HG03103 (cell line): ENCODE measurements around the gene VAV3.

Source experiments
- ATAC-seq: cut with Tn5 transposase; IDR thresholded peaks from one replicate; pipeline ENCODE4 v1.9.1; 2021; ENCODE audit warnings: low read depth; ENCODE audit not compliant: unreplicated experiment

Gene VAV3

DNA sequence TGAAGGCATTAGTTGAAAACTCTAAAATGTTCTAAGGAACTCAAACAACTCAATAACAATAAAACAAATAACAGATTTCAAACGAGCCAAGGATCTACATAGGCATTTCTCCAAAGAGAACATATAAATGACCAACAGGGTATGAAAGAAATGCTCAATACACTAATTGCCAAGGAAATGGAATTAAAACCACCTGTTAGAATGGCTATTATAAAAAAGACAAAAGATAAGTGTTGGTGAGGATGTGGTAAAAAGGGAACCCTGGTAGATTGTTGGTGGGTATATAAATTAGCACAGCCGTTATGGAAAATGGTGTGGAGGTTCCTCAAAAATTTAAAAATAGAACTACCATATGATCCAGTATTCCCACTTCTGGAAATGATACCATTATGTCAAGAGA is 9.1 kb upstream of the VAV3 start:
- no peak for ATAC-seq

DNA sequence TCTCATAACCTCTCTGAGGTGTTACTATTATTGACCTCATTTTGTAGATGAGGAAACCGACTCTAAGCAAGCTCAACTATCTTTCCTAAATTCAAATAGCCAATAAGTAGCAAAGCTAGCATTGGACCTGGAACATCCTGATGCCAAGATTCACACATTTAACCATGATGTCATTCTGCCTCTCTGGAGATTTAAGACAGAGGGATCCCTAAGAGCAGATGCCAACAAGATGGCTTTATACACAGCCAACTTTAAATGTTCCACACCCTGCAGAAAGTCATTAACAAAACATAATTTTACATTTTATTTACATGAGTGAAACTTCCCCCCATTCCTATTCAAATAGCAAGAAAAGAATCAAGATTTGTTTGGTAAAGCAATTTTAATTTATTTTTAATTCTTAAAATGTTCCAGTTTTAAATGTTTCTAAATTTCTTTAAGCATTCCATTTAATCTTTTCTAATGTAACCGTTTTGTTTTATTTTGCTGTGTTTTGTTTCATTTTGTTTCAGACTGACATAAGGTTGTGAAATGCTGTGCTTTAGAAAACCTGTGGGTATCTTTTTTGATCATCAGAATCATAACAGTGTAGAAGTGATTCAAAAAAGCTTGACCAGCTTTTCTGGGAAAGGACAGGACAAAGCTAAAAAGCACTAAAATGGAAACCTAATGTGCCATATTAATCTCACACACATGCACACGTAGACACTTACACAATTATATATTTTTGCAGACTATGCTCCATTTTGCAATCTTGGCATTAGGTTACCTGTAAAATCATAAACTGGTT is 7.6 kb upstream of the VAV3 start:
- no peak for ATAC-seq

DNA sequence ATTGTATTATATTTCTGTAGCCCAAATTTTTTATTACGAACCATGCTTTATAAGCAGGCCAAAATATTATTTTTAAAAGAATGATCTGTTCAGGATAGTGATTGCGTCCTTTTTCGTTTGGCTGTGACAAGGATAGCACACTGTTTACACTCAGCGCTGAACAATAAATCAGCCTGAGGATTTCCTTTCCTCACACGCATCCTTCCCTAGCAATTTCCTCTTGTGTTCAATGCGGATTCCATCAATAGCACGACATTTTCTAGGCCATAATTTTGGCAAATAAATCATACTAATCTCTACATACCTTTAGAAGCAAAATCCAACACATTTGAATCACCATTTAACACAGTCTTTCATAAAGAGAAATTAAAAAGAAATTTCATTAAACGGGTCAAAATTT is 1.6 kb upstream of the VAV3 start:
- ATAC-seq, result no peak

DNA sequence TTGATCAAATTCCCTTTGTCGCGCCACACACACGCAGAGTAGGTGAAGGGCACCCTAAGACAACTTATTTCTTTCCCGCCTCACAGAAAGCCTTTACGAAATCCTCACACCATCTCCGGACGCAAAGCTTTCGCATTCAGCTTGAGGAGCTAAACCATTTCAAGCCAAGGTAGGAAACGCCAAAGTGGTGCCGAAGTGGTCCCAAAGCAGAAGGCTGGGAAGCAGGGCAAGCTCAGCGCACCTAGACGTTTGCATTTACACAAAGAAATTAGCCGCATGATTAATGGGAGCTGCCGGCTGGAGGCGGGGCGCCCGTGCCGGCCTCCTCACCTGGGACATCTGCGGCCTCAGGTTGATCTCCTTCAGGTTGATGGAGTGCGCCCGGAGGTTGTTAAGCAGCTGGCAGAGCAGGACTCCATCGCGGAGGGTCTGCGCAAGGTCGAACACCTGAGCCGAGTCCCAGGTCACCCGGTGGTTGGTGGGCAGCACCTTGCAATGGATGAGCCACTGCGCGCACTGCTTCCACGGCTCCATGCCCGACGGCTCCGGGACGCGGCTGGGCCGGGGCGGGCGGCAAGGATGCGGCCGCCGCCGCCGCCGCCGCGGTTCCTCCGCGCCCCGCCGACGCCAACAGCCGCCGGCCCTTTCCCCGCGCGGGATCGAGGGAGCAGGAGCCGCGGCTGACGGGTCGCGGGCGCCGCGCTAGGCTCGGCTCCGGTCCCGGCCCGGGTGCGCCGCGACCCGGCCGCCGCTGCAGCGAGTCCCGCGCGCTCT is 457 bp downstream of the VAV3 start:
- ATAC-seq, result no peak

DNA sequence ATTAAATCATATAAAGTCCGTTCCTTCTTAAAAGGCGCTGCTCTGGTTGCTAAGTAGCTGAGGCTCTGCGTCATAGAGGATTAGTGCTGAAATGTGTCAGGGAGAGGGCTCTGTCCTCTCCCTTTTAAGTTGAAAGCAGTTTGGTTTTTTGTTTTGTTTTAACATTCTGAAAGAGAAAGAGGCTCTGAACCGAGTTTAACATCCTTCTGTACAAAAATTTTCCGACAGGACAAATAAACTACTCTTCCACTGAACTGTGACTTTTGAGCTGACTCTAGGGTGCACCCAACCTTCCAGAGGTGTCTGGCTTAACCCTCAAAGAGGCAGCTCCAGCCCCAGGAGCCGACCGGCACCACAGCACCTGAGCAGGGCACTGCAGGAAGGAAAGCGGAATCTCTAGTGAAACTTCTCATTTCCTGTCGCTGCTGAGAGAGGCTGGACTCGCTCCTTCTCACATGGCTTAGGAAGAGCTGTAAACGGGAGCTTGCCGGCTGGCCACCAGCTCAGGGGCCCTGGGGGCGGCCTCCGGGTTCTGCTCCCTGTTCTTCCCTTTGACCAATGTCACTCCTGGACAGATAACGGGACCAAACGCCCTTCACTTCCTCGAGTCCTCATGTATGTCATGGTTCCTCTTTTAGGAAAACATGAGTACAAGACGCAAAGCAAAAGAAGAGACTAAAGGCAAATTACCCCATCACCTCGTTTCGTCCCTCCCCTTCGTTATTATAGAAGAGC is 1.2 kb downstream of the VAV3 start:
- peak; percentile 86 for ATAC-seq

DNA sequence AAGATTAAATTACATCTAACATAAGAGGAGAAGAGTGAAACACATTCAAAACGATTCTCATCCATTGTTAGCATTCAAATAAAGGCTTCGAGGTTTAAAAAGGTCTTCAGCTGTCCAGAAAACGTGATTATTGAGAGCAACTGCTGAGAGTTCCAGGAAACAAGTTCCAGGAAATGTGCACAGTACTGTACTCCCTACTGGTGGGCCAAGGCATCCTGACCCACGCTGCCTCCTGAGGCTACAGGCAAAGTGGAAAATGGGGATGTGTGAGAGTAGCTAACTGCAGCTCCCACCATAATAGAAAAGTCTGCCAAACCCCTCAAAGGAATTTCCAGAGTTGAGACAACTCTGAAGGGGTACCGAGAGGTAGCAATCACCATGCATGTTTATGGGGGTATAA is 2.0 kb downstream of the VAV3 start:
- no peak for ATAC-seq

DNA sequence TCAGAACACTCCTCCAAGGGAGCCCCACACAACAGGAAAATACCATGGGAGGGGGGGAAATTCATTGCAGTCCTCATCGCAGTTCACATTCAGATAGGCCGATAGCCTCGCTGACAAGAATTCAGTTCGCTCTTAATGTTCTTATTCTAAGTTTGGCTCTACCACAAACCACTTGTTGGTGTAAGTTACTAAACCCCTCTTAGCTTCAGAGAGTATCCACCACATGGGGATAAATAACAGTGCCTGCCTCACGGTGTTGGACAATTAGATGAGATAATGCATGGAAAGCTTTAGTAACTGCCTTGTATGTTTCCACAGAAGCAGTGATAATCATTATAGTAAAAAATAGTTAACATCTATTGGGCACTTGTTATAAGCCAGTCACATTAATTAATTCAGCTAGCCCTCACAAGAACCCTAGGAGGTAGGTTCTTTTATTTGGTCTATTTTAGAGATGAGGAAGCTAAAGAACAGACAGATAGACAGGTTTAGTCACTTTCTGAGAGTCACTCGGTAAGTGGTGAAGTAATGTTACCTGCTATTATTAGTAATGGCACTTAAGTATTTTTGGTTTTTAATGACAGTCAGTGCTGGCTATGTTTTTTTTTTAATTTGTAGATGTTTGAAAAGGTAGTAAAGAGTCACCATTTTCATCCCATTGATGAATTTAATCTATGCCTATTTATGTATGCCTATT is 10.1 kb downstream of the VAV3 start:
- no peak for ATAC-seq

DNA sequence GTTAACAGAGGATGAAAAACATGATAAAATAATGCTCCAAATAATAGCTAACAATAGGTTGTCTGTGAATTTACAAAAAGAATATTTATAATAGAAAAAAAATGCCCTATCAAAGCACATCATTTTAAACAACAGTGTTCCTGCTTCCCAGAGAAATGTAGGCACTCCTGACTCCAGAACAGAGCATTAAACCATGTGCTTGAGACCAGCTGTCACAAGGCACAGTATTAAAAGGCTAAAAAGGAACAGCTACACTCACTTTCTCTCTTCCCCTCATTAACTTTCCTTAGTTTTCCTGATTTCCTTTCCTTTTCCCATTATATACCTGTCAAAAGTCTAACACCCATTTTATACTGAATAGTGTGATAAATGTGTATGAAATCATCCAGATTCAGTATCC is 10.9 kb downstream of the VAV3 start:
- no peak for ATAC-seq

DNA sequence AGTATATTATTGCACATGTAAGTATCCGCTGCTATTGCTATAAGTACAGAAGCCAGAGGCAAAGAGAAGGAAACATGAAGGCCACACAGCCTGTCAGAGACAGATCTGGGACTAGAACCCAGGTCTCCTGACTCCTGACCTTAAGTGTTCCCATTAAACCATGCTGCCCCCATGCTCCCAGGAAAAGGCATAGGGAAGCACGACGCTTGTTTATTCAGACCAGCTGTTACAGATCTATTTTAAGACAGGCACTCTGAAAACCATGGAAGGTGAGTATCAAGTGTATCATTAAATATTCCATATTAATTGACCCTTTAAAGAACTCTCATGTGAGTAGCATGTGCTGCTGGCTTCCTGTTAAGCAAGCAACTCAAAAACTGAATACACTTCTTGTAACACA is 11.4 kb downstream of the VAV3 start:
- no peak for ATAC-seq

DNA sequence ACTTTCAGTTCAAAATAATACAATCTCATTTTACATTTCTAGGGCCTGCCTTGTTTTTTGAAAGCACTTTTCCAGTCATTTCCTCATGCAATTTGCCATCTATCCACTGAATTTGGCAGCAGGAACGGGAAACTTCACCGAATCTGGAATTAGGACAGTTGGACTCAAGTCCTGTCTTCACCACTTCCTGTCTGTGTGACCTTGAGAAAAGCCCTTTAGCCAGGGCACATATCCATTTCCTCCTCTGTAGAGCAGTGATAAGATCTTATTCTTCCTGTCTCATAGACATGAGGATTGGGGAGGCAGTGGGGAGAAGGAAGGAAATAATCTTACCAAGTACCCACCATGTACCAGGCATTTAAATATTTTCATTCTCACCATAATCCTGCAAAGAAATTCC is 12.0 kb downstream of the VAV3 start:
- ATAC-seq, result no peak

DNA sequence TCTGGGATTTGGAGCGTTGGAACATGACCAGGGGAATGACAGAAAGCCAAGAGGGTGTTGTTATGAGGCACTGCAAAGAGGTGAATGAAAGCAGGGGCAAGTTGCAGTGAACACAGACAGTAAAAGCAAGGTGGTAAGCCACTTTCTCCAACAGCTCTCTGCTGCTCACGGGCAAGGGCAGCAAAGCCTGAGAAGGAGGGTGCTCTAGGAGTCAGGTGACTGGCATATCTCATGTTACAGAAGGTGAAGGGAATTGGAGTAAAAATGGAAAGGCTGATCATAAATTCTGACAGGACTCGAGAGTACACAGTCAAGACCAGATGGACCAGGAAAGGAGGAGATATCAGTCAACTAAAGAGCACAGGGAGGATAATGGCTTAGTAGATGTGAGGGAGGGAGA is 14.5 kb downstream of the VAV3 start:
- ATAC-seq, result no peak

DNA sequence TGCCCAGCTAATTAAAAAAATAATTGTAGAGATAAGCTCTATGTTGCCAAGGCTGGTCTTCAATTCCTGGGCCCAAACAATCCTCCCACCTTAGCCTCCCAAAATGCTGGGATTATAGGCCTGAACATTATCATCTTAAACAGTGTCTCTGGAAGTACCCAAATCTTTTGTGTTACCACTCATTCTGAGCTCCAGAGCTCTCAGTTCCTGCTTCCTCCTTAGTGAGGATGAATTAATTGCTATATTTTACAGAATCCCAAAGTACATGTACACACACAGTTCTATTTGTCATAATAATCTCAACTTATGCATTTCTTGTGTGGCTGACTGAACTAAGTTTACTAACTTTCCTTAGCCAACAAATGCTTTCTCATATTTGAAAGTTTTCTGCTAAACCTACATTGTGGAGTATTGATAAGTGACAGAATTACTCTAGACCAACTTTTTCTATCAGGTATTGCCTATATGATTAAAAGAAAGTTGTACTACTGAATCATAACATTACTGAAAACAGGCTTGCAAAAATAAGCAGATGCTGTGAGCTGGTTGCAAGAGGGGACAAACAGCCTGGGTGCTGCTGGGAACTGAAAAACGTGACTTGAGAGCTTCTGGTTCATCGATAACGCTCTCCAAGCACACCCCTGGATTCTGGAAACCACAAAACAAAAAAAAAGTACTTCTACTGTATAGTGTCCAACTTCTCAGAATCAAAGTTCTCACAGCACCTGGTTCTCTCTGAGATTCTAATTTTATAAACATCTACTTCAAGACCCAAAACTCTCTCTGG is 15.3 kb downstream of the VAV3 start:
- ATAC-seq, result peak; percentile 85

DNA sequence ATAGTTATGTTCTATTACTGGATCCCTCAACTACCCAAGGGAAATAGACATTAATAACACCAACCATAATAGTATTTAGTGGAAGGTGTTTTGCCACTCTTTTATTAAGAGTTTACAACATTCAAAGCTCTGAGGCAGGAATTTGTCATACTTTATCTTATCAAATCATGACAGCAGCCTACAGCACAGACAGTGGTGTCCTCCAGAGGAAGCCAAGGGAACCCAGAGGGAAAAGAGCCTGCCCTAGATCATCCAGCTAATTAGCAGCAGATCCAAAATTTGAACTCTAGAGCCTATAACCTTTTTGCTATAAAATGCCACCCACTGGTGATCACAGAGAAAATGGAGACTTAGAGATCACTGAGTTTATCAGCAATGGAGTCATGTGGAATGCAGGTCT is 18.2 kb downstream of the VAV3 start:
- ATAC-seq, result no peak

DNA sequence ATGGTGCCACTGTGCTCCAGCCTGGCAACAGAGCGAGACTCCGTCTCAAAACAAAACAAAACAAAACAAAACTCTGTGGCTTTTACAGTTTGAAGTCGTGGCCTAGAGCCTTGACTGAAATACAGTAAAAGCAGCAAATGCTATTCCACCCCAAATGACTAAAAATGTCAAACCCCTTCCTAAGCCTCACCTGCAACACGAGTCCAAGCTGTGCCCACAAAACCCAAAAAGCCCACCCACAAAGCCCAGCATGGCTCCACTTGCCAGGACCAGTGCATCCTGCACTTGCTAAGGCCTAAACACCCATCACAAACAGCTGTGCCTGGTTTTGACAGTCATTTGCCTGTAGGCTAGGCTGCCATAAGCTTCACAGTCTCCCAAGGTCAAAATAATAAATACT is 21.3 kb downstream of the VAV3 start:
- ATAC-seq, result no peak

DNA sequence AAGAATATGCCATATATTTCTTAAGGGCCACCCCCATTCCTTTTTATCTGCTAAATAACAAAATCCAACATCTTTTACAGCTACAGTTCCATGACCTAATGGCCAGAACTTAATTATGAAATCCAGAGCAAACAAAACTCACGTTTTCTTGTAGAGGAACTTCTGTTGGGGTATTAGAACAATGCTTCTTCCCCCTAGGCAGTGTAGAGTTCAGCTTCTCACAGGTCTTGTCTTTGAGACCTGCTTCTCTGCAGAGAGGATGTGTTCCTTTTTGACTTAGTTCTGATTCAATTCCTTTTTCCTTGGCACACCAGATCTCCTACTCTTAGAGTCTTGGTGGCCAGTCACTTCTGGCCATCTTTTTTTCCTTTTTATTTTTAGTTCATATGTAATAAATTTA is 22.2 kb downstream of the VAV3 start:
- no peak for ATAC-seq

DNA sequence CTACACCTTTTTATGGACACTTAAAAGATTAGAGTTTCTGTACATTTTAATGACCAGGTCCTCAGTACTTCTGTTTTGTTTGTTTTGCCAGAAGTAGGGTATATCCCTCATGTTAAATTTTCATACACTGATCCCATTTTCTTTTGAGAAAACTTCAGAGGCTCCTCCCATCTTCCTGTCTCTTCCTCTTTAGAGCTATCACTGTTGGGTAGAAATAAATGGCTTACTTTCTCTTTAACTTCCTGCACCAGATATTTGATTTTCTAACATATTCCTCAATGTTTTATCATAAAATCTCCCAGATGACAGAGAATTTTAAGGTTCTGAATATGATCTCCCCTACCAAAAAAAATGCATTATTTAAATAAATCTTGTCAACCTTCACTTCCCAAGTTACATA is 23.4 kb downstream of the VAV3 start:
- no peak for ATAC-seq

DNA sequence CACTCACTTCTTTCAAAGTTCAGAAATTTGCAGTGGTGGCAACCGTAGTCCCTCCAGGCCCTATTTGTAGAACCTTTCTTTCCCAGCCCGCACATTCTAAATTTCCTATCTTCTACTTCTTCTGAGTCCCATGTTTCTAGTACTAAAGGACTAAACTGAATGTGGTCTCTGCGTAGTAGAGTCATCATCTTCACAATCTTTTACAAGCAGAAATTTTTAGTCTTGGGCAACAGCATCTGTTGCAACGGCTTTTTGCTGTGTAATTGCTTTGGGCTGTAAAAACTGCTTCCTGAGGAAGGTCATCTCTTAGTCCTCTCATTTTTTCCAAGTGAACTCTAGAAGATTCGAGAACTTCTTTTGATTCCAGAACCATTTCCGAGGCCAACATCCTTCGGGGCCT is 23.9 kb downstream of the VAV3 start:
- no peak for ATAC-seq

DNA sequence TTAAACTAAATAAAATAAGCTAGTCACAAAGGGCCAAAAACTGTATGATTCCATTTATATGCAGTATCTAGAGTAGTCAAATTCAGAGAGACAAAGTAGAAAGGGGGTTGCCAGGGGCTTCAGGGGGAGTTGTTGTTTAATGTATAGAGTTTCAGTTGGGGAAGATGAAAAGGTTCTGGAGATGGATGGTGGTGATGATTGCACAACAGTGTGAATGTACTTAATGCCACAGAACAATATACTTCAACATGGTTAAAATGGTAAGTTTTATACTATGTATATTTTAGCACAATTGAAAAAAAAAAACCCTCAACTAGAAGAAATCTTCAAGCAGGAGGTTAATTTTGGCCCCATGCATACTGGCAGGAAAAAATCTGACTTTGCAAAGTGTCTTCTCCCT is 24.3 kb downstream of the VAV3 start:
- no peak for ATAC-seq

DNA sequence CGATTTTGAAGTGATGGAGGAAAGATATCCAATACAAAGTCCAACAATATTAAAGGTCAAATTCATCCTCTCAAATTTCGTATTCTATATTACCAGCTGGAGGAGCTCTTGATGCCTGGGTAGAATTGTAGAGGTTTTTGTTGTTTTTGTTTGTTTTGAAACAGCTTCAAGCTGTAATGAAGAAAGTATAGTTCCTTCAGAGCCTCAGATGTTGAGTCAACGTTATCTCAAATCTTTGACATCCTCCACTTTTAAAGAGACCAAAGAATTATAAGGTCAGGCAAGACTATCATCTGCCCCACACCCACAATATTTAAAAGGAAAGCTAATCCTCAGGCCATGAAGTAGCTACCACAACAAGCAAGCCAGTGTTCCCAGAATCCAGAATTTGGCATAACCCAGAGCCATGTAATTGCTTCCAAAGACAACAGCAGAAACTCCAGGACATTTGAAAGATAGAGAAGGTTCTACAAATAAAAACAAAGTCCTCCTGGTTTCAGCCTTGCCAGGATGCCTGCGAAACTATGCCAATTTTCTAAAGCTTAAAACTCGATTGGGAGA is 24.9 kb downstream of the VAV3 start:
- no peak for ATAC-seq

DNA sequence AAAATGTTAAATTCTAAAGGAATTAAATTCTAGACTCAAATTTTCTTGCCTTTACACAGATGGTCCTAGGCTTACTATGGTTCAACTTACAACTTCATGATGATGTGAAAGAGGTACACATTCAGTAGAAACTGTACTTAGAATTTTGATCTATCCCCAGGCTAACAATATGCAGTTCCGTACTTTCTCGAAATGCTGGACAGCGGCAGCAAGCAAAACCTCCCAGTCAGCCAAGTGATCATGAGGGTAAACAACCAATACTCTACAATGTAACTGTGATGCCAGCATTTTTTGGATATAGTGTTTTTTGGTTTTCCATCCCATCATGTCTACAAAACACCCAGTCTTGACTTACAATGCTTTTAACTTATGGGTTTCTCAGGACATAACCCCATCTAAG is 25.7 kb downstream of the VAV3 start:
- ATAC-seq, result no peak
